ENCODE results near the gene MAGI2. TPM values are rescaled to one million over a fixed set of nuclear protein-coding genes. Genes with fewer than 3 reads are reported as not detected.

MAGI2 gene
- total RNA-seq, 1 donor from 2014 or later = 6.9 TPM

- no peak overlapping the region for H3K27ac ChIP-seq
Measured at GRCh38 chr7:77985232-77985973, 1468.1 kb downstream of the MAGI2 start.

GRCh38 chr7:77983973-77984372, 1469.5 kb downstream of the MAGI2 start:
- Histone ChIP-seq H3K36me3 (no peaks in the 10 kb centered on the region), H3K27me3 (no peaks in the 10 kb centered on the region), H3K27ac (no peak overlapping the region), H3K4me1 (no peaks in the 10 kb centered on the region), H3K4me3 (no peak overlapping the region), H3K9me3 (no peaks in the 10 kb centered on the region)
- DNase-seq (ENCODE audit: extremely low spot score in 2 of 2) = no peak
- intact Hi-C loops (cut with DNase I) = no loop called here
- TF ChIP-seq POLR2AphosphoS5 (IDR thresholded peaks at IDR 0.05; ENCODE audit: insufficient read depth in 1 of 2, low read depth in 1 of 2) = no peak
- no peak for TF ChIP-seq CTCF (IDR thresholded peaks at IDR 0.05)
- no peak for TF ChIP-seq POLR2A (IDR thresholded peaks at IDR 0.05)

More at GRCh38 chr7:77985232-77985973, 1468.1 kb downstream of the MAGI2 start:
- no peaks in the 10 kb centered on the region for H3K36me3 ChIP-seq
- DNase-seq (ENCODE audit: extremely low spot score in 2 of 2) = no peak
- intact Hi-C loops (cut with DNase I) = no loop called here
- no peaks in the 10 kb centered on the region for H3K4me1 ChIP-seq
- TF ChIP-seq POLR2AphosphoS5 (IDR thresholded peaks at IDR 0.05; ENCODE audit: insufficient read depth in 1 of 2, low read depth in 1 of 2) = no peak
- no peak for TF ChIP-seq POLR2A (IDR thresholded peaks at IDR 0.05)
- no peak for TF ChIP-seq CTCF (IDR thresholded peaks at IDR 0.05)
- H3K4me3 ChIP-seq = no peak overlapping the region
- H3K9me3 ChIP-seq = no peaks in the 10 kb centered on the region
- no peaks in the 10 kb centered on the region for H3K27me3 ChIP-seq

GRCh38 chr7:77982926-77983550, 1470.4 kb downstream of the MAGI2 start:
- no peak overlapping the region for H3K4me3 ChIP-seq
- H3K27me3 ChIP-seq = no peaks in the 10 kb centered on the region
- no peak for DNase-seq (ENCODE audit: extremely low spot score in 2 of 2)
- no peak overlapping the region for H3K27ac ChIP-seq
- TF ChIP-seq CTCF (IDR thresholded peaks at IDR 0.05) (no peak), POLR2AphosphoS5 (IDR thresholded peaks at IDR 0.05; ENCODE audit: insufficient read depth in 1 of 2, low read depth in 1 of 2) (no peak), POLR2A (IDR thresholded peaks at IDR 0.05) (no peak)
- H3K9me3 ChIP-seq = no peaks in the 10 kb centered on the region
- no peaks in the 10 kb centered on the region for H3K4me1 ChIP-seq
- intact Hi-C loops (cut with DNase I) = no loop called here
- no peaks in the 10 kb centered on the region for H3K36me3 ChIP-seq

- Histone ChIP-seq H3K4me3 (no peak overlapping the region), H3K4me1 (no peaks in the 10 kb centered on the region), H3K27me3 (no peaks in the 10 kb centered on the region), H3K9me3 (no peaks in the 10 kb centered on the region), H3K27ac (no peak overlapping the region), H3K36me3 (no peaks in the 10 kb centered on the region)
- no peak for DNase-seq (ENCODE audit: extremely low spot score in 2 of 2)
- intact Hi-C loops (cut with DNase I) = no loop called here
- TF ChIP-seq POLR2A (IDR thresholded peaks at IDR 0.05) (no peak), CTCF (IDR thresholded peaks at IDR 0.05) (no peak), POLR2AphosphoS5 (IDR thresholded peaks at IDR 0.05; ENCODE audit: insufficient read depth in 1 of 2, low read depth in 1 of 2) (no peak)
Measured at GRCh38 chr7:77980087-77980713, 1473.3 kb downstream of the MAGI2 start.
